GM12873 (cell line): ENCODE data around the gene RPS4Y1.

ENCODE experiments used
- TF ChIP-seq, protein P1 (sequence below): IDR thresholded peaks from 2 replicates; pipeline ENCODE4 v1.5.1; 2012; ENCODE audit warnings: low read depth, mild to moderate bottlenecking, moderate library complexity, low read length, control low read depth; ENCODE audit not compliant: insufficient read depth; ENCODE audit errors: missing control alignments

RPS4Y1 gene

DNA sequence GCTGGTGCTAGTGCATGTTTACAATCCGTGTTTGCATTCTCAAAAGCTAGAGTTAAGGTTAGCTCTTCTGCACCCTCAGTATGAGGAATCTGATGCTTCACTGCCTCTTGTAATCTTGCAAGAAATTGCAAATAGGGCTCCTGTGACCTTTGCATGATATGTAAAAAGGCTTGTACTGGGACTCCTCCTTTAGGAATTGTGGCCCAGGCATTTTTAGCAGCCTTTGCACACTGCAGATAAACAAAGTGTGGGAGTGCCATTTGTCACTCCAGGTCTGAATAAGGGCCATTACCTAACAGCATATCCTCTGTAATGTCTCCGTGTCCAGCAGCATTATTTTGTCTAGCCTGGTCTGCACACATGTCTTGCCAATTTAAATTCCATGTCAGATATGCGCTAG, 44.5 kb downstream of the RPS4Y1 start:
- TF ChIP-seq, protein P1, sequence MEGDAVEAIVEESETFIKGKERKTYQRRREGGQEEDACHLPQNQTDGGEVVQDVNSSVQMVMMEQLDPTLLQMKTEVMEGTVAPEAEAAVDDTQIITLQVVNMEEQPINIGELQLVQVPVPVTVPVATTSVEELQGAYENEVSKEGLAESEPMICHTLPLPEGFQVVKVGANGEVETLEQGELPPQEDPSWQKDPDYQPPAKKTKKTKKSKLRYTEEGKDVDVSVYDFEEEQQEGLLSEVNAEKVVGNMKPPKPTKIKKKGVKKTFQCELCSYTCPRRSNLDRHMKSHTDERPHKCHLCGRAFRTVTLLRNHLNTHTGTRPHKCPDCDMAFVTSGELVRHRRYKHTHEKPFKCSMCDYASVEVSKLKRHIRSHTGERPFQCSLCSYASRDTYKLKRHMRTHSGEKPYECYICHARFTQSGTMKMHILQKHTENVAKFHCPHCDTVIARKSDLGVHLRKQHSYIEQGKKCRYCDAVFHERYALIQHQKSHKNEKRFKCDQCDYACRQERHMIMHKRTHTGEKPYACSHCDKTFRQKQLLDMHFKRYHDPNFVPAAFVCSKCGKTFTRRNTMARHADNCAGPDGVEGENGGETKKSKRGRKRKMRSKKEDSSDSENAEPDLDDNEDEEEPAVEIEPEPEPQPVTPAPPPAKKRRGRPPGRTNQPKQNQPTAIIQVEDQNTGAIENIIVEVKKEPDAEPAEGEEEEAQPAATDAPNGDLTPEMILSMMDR, result no peak

DNA sequence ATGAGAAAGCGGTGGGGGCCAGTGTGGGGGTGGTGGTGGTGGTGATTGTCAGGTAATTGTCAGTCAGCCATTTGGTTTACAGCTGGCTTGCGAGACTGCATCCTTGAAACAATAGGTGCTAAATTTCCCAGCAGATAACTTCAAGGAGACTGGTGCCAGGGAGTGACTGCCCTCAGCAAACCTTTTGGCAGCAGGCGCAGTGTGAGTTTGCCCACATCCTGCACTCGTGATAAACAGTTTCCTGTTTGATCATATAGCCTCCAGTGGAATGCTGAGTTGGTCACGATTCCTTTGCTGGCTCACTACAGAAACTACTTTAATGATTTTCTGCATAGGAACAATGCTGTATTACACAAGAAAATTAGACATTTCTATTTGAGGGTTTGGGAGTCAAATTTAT, 46.0 kb downstream of the RPS4Y1 start:
- TF ChIP-seq, protein P1, result no peak

DNA sequence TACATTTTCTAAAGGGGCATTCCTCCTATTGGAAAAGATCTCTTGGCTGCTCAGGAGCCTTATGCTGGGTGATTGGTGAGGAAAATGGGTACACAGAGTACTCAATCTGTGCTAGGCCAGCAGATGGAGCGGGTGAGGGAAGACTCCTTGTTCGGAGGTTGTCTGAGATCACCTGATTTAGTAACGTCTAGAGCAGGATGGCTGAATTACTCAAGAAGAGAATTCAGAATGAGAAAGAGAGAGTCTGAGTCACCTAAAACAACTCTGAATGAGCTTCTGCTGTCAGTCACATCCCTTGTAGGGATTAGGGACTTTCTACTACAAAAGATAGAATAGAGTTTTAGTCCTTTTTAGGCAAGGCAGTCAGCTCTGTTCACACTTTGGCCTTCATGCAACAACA, 46.6 kb downstream of the RPS4Y1 start:
- TF ChIP-seq, protein P1, result no peak

DNA sequence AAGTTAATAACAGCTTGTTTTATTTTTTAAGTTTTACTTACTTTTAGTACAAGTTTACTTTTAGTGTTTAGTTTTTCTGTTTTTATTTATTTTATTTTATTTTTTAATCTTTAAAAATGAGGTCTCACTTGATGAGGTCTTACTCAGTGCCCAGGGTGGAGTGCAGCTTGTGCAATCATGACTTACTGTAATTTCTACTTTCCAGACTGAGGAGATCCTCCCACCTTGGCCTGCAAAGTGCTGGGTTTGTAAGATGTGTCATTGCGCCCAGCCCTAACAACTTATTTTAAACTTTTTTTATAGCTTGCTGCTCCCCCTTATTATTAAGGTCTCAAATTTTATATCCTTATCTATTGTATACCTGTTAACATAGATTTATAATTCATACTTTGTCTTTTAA, 52.1 kb downstream of the RPS4Y1 start:
- TF ChIP-seq, protein P1, result no peak

DNA sequence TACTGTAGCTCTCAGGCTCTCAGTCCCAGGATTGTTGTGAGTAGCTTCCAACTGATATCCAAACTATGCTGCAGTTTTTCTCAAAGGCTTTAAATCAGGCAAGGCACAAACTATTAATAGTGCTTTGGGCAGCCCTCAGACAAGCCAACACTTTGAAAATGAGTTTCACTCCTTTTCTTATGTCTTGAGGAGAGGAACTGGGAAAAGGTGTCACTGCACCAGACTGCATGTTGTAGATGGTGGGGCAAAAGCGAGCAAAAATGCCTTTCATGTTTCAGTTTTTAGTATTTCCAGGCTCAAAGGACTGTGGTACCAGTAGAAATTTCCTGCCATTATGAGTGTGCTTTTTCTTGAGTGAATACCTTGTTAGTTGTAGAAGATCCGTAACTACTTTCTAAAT, 54.6 kb downstream of the RPS4Y1 start:
- TF ChIP-seq, protein P1, result no peak

DNA sequence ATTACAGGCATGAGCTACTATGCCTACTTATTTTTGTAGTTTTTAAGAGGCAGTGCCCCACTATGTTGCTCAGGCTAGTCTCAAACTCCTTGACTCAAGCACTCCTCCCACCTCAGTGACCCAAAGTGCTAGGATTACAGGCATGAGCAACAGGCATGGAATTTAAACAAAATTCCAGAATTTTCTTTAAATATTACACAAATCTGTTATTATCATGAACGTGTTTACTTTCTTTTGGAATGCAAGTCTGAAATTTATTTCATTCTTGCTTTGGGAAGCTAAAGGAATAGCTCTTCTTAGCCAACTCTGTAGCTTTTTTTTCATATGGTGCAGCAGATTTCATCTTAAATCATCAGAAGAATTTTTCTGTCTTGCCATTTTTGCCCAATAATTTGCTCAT, 66.0 kb downstream of the RPS4Y1 start:
- TF ChIP-seq, protein P1, result no peak

DNA sequence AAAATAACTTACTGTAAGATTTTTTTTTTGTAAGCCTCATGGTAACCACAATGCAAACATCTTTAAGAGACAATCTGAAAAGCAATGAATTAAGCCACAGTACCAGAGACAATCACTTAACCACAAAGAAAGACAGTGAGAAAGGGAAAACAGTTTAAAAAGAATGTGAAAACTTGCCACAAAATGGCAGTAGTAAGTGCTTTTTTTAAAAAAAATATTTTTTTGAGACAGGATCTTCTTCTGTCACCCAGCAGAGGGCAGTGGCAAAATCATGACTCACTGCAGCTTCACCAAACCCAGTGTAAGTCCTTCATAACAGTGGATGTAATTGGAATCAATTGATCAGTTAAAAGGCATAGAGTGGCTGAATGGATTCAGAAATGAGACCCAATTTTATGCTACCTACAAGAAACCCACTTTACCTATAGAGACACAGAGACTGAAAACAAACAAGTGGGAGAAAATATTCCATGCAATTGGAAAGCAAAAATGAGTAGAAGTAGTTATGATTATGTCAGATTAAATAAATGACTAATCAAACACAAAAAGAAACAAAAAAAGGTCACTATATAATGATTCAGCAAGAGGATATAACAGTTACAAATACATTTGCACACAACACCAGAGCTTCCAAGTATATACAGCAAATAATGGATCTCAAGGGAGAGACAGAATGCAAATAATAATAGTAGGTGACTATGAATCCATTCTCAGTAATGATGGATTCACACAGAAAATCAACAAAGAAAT, 71.8 kb downstream of the RPS4Y1 start:
- TF ChIP-seq, protein P1, result no peak
